Colonic mucosa (tissue), 4 donors: Measurements from ENCODE around the gene SLC39A3. TPM values are rescaled to one million over a fixed set of nuclear protein-coding genes. Genes with fewer than 3 reads are reported as not detected.

Experiments
- DNase-seq: peaks from one replicate; pipeline ENCODE4 v3.0.0-alpha.2; 2020
- H3K27ac ChIP-seq: fragments of 200-600 bp; one replicate; pipeline ENCODE4 v1.8.0; 2021
- H3K27me3 ChIP-seq: fragments of 200-600 bp; one replicate; pipeline ENCODE4 v1.8.0; 2021
- H3K36me3 ChIP-seq: fragments of 200-600 bp; one replicate; pipeline ENCODE4 v1.8.0; 2021
- H3K4me1 ChIP-seq: fragments of 200-600 bp; one replicate; pipeline ENCODE4 v1.8.0; 2021; ENCODE audit warnings: mild to moderate bottlenecking
- H3K4me3 ChIP-seq: fragments of 200-600 bp; one replicate; pipeline ENCODE4 v1.8.0; 2021
- H3K9ac ChIP-seq, 2 donors: one replicate each; pipeline ENCODE4 v1.7.0; 2013; ENCODE audit warnings: control low read depth in 2 of 2, low read depth in 2 of 2, low read length in 2 of 2
- H3K9me3 ChIP-seq: fragments of 200-600 bp; one replicate; pipeline ENCODE4 v1.8.0; 2021
- intact Hi-C: fragments of 100-400 bp; cut with DNase I; formaldehyde crosslinking; loops from one replicate; pipeline ENCODE4 v1.14.1; 2022
- total RNA-seq, 2 donors: library from RNA; stranded (reverse); fragmentation: NEBNext Ultra II Directional in 1 of 2; extraction: Animal tissue kit (Norgen Biotek cat#: 25700) in 1 of 2; gene quantifications; one replicate each; pipeline ENCODE4 v1.2.1, GENCODE V29; 2021
- TF ChIP-seq, protein P1 (sequence below): fragments of 200-600 bp; IDR thresholded peaks from one replicate; pipeline ENCODE4 v1.8.0; 2022; ENCODE audit warnings: antibody characterized with exemption, mild to moderate bottlenecking
- donor health status: healthy.
- donor health status: DM: no; HTN: no; CAD: no.
- donor health status: DM: no; HTN: no; CAD: no.

Gene SLC39A3
- total RNA-seq, 2 donors from 2014 or later = 14.8 to 34.3 TPM

DNA sequence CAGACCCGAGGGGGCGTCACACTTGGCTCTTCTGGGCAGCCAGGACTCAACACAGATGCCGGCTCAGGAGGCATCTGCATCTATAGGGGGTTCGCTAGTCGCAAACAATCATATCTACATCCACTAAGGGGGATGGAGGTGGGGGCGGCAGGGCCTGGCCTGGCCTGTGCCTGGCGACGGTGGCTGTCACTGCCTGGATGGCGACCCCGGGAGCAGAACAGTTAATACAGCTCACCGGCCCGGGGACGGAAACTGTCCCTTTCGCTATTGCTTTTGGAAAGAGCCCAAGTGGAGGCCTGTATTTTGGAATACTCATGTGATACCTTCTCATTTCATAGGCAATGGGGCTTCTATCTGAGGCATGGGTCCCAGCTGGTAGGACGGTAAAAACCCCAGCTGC is 25.6 kb upstream of the SLC39A3 start:
- TF ChIP-seq, protein P1, sequence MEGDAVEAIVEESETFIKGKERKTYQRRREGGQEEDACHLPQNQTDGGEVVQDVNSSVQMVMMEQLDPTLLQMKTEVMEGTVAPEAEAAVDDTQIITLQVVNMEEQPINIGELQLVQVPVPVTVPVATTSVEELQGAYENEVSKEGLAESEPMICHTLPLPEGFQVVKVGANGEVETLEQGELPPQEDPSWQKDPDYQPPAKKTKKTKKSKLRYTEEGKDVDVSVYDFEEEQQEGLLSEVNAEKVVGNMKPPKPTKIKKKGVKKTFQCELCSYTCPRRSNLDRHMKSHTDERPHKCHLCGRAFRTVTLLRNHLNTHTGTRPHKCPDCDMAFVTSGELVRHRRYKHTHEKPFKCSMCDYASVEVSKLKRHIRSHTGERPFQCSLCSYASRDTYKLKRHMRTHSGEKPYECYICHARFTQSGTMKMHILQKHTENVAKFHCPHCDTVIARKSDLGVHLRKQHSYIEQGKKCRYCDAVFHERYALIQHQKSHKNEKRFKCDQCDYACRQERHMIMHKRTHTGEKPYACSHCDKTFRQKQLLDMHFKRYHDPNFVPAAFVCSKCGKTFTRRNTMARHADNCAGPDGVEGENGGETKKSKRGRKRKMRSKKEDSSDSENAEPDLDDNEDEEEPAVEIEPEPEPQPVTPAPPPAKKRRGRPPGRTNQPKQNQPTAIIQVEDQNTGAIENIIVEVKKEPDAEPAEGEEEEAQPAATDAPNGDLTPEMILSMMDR = no peak
- no peaks in the 10 kb centered on the region for H3K9me3 ChIP-seq
- no peaks in the 10 kb centered on the region for H3K27me3 ChIP-seq
- H3K4me1 ChIP-seq = no peaks in the 10 kb centered on the region
- no peak overlapping the region for H3K9ac ChIP-seq
- H3K4me3 ChIP-seq = no peak overlapping the region
- no peak overlapping the region for H3K27ac ChIP-seq
- DNase-seq = no peak
- intact Hi-C loops = no loop called here
- H3K36me3 ChIP-seq = no peaks in the 10 kb centered on the region

DNA sequence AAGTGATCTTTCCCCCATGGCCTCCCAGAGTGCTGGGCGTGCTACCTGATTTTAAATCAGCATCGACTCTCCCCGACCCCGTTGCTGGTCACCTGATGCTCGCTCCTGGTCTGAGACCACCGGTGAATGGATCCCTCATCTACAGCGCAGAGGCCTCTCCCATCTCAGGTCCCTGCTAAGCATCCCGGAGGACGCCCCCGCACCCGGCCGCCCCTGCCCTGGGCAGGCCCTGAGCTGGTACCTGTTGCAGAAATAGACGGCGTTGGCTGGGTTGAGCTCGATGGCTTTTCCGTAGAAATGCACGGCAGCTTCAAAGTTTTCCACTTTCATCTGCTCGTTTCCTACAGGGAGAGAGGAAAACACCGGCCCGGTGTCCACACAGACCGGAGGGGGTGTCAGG is 25.1 kb upstream of the SLC39A3 start:
- DNase-seq = no peak
- no peak overlapping the region for H3K4me3 ChIP-seq
- no peaks in the 10 kb centered on the region for H3K9me3 ChIP-seq
- no peak overlapping the region for H3K27ac ChIP-seq
- TF ChIP-seq, protein P1 = no peak
- no peak overlapping the region for H3K9ac ChIP-seq
- intact Hi-C loops = no loop called here
- no peaks in the 10 kb centered on the region for H3K36me3 ChIP-seq
- no peaks in the 10 kb centered on the region for H3K4me1 ChIP-seq
- no peaks in the 10 kb centered on the region for H3K27me3 ChIP-seq

DNA sequence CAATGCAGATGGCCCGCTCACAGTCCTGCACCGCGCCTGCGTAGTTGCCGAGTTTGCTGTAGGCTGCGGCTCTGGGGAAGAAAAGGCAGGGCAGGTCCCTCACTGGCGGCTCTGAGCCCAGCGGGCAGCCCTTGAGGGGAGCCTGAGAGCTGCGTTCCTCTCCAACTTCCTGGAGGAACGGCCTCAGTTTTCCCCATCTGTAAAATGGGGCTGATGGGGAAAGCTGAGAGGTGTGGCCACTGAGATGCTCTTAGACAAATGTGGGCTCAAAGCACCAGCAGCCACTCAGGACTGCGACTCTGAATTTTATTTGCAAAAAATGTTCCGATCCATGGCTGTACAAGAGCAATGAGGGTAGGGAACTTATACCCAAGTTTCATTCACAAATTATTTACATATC is 23.9 kb upstream of the SLC39A3 start:
- Histone ChIP-seq H3K4me3 (no peak overlapping the region), H3K4me1 (no peaks in the 10 kb centered on the region), H3K27ac (no peak overlapping the region), H3K9me3 (no peaks in the 10 kb centered on the region), H3K9ac (no peak overlapping the region), H3K27me3 (no peaks in the 10 kb centered on the region), H3K36me3 (no peaks in the 10 kb centered on the region)
- intact Hi-C loops = no loop called here
- no peak for DNase-seq
- TF ChIP-seq, protein P1 = no peak

DNA sequence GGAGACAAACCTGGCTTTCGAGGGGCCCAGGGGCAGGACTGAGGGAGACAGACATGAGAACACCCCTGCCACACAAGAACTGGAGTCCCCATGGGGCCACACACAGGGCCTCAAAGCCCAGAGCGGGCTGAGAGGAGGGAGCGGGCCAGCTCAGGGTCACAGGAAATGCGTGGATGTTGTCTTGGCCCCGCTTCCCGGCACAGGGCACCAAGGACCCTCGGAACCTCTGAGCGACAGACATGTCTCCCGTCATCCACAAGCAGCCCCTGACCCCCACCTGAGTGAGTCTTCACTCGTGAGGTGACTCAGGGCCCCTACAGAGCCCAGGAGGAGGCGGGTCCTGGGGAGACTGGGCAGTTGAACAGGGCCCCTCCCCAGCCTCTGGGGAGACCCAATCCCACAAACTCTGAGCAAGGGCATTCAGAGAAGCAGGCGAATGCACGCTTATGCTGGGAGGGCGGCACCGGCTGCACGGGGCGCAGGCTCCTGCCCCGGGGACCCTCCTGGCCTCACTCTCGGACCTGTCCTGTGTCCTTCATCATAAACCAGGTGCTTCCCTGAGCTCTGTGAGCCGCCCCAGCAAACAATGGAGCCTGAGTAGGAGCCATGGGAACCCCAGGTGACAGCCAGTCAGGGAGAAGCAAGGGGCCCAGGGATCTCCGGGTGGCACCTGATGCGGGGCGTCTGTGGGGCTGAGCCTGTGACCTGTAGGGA is 23.1 kb upstream of the SLC39A3 start:
- H3K9ac ChIP-seq = no peak overlapping the region
- intact Hi-C loops = no loop called here
- no peaks in the 10 kb centered on the region for H3K9me3 ChIP-seq
- H3K36me3 ChIP-seq = no peaks in the 10 kb centered on the region
- H3K4me3 ChIP-seq = no peak overlapping the region
- no peak overlapping the region for H3K27ac ChIP-seq
- no peak for DNase-seq
- TF ChIP-seq, protein P1 = no peak
- H3K4me1 ChIP-seq = no peaks in the 10 kb centered on the region
- H3K27me3 ChIP-seq = no peaks in the 10 kb centered on the region

DNA sequence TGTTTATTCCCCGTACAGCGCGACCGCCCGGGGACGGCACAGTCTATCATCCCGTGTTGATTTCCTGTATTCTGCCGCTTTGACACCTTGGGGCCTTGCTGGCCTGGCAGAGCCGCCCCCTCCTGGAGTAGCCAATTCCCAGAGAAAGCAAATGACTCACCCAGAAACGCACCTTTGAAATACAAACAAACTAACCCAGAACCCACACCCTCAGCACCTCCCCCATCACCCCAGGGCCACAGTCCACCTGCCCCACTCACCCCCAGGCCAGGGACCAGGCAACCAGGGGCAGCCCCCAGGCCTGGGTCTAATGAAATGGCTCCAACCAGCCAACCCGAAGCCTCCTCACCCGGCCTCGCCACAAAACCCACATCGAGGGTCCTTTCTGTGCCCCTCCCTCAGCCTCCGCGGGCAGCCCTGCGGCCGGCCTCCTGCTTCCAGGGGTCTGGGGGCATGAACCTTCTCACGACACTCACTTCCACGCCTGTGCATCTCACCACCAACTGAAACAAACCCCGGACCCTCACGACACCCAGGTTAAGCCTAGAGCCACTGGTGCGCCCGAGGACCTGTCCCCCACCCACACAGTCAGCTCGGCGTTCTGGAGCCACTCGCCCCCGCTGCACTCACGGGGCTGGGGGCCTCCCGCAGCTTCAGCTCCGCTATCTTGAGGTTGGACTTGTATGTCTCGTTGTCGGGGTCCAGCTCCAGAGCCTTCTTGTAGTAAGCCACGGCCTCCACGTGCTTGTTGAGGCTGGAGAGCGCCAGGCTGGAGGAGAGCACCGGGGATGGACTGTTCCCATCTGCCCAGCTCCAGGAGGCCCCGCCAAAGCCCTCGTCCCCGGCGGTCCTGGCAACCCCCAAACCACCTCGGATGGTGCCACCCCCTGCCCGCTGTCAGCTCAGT is 22.3 kb upstream of the SLC39A3 start:
- intact Hi-C loops = no loop called here
- H3K36me3 ChIP-seq = no peaks in the 10 kb centered on the region

More for the DNA sequence above, 22.3 kb upstream of the SLC39A3 start:
- H3K27me3 ChIP-seq = no peaks in the 10 kb centered on the region
- TF ChIP-seq, protein P1 = no peak
- H3K27ac ChIP-seq = no peak overlapping the region
- no peaks in the 10 kb centered on the region for H3K9me3 ChIP-seq
- H3K4me3 ChIP-seq = no peak overlapping the region
- DNase-seq = no peak
- no peak overlapping the region for H3K9ac ChIP-seq
- no peaks in the 10 kb centered on the region for H3K4me1 ChIP-seq
